K562 (cell line): ENCODE measurements around the gene RAB13. TPM values are rescaled to one million over a fixed set of nuclear protein-coding genes. Genes with fewer than 3 reads are reported as not detected.
A peak's percentile ranks its signal among the peaks of the same experiment; 100 is the strongest.

Experiments
- ARNT ChIP-seq, 2 experiments: fragments of 450-650 bp; IDR thresholded peaks; 2 replicates each; pipeline ENCODE4 v1.6.1; 2016; ENCODE audit warnings: mild to moderate bottlenecking in 1 of 2
- BRF1 ChIP-seq: IDR thresholded peaks from 3 replicates; pipeline ENCODE4 v1.6.1; 2011; ENCODE audit warnings: borderline replicate concordance, mild to moderate bottlenecking; ENCODE audit not compliant: insufficient read length; ENCODE audit errors: extremely low read depth
- CAMTA2 ChIP-seq: fragments of 250-450 bp; sonication (Bioruptor Pico); conservative IDR thresholded peaks from 2 replicates; pipeline ENCODE4 v1.5.1; 2022
- CBFB ChIP-seq: sonication (generic); formaldehyde crosslinking; IDR thresholded peaks from 2 replicates; pipeline ENCODE4 v1.4.0; 2020; ENCODE audit warnings: mild to moderate bottlenecking, missing genetic modification reagents
- CHCHD3 ChIP-seq: fragments of 250-450 bp; sonication (Bioruptor Pico); IDR thresholded peaks from 2 replicates; pipeline ENCODE4 v2.1.2; 2022; ENCODE audit warnings: mild to moderate bottlenecking
- FIP1L1 ChIP-seq: fragments of 200-400 bp; formaldehyde crosslinking; IDR thresholded peaks from 2 replicates; pipeline ENCODE4 v1.6.1; 2018; ENCODE audit warnings: mild to moderate bottlenecking, low read depth, low read length; ENCODE audit not compliant: poor library complexity, severe bottlenecking
- HBP1 ChIP-seq: fragments of 450-650 bp; formaldehyde crosslinking; IDR thresholded peaks from 2 replicates; pipeline ENCODE4 v1.4.0; 2022; ENCODE audit warnings: missing genetic modification characterization
- MAFK ChIP-seq: IDR thresholded peaks from 2 replicates; pipeline ENCODE4 v1.6.1; 2011; ENCODE audit warnings: low read length, improper control_type of control experiment
- NCOR1 ChIP-seq: fragments of 450-650 bp; IDR thresholded peaks from 2 replicates; pipeline ENCODE4 v1.6.1; 2016; ENCODE audit warnings: mild to moderate bottlenecking, moderate library complexity
- RBBP5 ChIP-seq: fragments of 200-600 bp; sonication (generic); IDR thresholded peaks from 2 replicates; pipeline ENCODE4 v1.6.1; 2012; ENCODE audit warnings: borderline replicate concordance, mild to moderate bottlenecking, low read length, control low read depth, inconsistent platforms; ENCODE audit not compliant: insufficient read depth, poor library complexity, severe bottlenecking
- RBFOX2 ChIP-seq: fragments of 200-400 bp; formaldehyde crosslinking; IDR thresholded peaks from 2 replicates; pipeline ENCODE4 v1.6.1; 2017; ENCODE audit warnings: low read depth, mild to moderate bottlenecking, low read length, moderate library complexity
- RBM17 ChIP-seq: fragments of 200-400 bp; formaldehyde crosslinking; IDR thresholded peaks from 2 replicates; pipeline ENCODE4 v1.6.1; 2017; ENCODE audit warnings: low read depth, mild to moderate bottlenecking, low read length, borderline replicate concordance
- SIN3B ChIP-seq: fragments of 450-650 bp; IDR thresholded peaks from 2 replicates; pipeline ENCODE4 v1.6.1; 2017; ENCODE audit warnings: low read depth, mild to moderate bottlenecking, moderate library complexity
- SMAD3 ChIP-seq: fragments of 450-650 bp; formaldehyde crosslinking; conservative IDR thresholded peaks from 2 replicates; pipeline ENCODE4 v1.4.0; 2020; ENCODE audit warnings: mild to moderate bottlenecking
- TSHZ1 ChIP-seq: fragments of 250-450 bp; sonication (Bioruptor Pico); IDR thresholded peaks from 2 replicates; pipeline ENCODE4 v1.4.0; 2020; ENCODE audit warnings: mild to moderate bottlenecking, moderate library complexity
- ZBTB11 ChIP-seq, 3 experiments: fragments of 200-800 bp in 1 of 3; fragments of 250-450 bp in 1 of 3; fragments of 450-650 bp in 1 of 3; sonication (Bioruptor Pico) in 1 of 3; sonication (Bioruptor generic) in 1 of 3; formaldehyde crosslinking in 1 of 3; IDR thresholded peaks; 2 replicates each; pipeline versions ENCODE4 v1.6.1 to v1.8.0; 2016 to 2022; ENCODE audit warnings: mild to moderate bottlenecking in 2 of 3, missing genetic modification characterization in 2 of 3, missing compliant biosample characterization in 1 of 3, moderate library complexity in 1 of 3
- ZFP1 ChIP-seq: fragments of 450-650 bp; formaldehyde crosslinking; IDR thresholded peaks from 2 replicates; pipeline ENCODE4 v1.4.0; 2020; ENCODE audit warnings: mild to moderate bottlenecking, mixed read lengths
- ZNF12 ChIP-seq: sonication (generic); formaldehyde crosslinking; IDR thresholded peaks from 2 replicates; pipeline ENCODE4 v1.4.0; 2020; ENCODE audit warnings: mild to moderate bottlenecking, missing genetic modification reagents
- ZNF121 ChIP-seq: sonication (generic); formaldehyde crosslinking; conservative IDR thresholded peaks from 2 replicates; pipeline ENCODE4 v1.8.0; 2022; ENCODE audit warnings: missing genetic modification reagents
- polyA plus RNA-seq, 8 experiments: library from polyadenylated mRNA; depleted of rRNA in 4 of 8; stranded (reverse) in 5 of 8; unstranded in 3 of 8; fragments of >200 nt; fragmentation: Nextera tagmentation in 2 of 8; fragmentation: Illumina TruSeq in 1 of 8; extraction: Ambion mirVana in 2 of 8; extraction: Trizol in 1 of 8; gene quantifications; 2 replicates each; pipeline versions ENCODE4 v1.2.1 to v1.2.3, GENCODE V29; 2011 to 2014; ENCODE audit warnings: inconsistent platforms in 1 of 8, missing spikeins in 1 of 8
- total RNA-seq, 7 experiments: library from RNA; depleted of rRNA in 6 of 7; stranded (reverse); fragments of >200 nt in 6 of 7; fragmentation: Illumina TruSeq in 2 of 7; extraction: Trizol in 2 of 7; gene quantifications; 2 replicates each; pipeline versions ENCODE4 v1.2.1 to v1.2.3, GENCODE V29; 2011 to 2021; ENCODE audit warnings: low replicate concordance in 1 of 7

The RAB13 gene
- total and polyA plus RNA-seq, 9 of the 15 experiments (the other 6 are each of a cell fraction or from before 2014, with no cell fraction given) = 22.3 to 100 (median 39.8) TPM

- TF ChIP-seq RBFOX2 (peak; percentile 76), BRF1 (no peak), NCOR1 (peak; percentile 5; the same call in 1 of the 2 replicates), ZBTB11 (CRISPR knock-in tag; IDR thresholded peaks at IDR 0.05) (peak in 2 of 3 experiments; percentile 65 to 92; a peak in 3 of 6 replicates), CBFB (CRISPR knock-in tag) (no peak), MAFK (no peak), RBM17 (no peak), HBP1 (CRISPR knock-in tag) (no peak), ZFP1 (CRISPR knock-in tag) (no peak), ZNF12 (no peak), TSHZ1 (no peak), CAMTA2 (CRISPR knock-in tag) (no peak; the same call in 1 of the 2 replicates), SIN3B (peak; percentile 52), RBBP5 (peak; percentile 83), CHCHD3 (CRISPR knock-in tag) (no peak), SMAD3 (no peak), ARNT (IDR thresholded peaks at IDR 0.05) (no peak), FIP1L1 (no peak), ZNF121 (CRISPR knock-in tag) (no peak)
These were observed 40.1 kb downstream of the RAB13 start (continued) for GRCh38 chr1:153945795-153946621.
